Mammary epithelial cell (primary cell): Measurements from ENCODE around the gene ATXN1.

Experiments
- EZH2 ChIP-seq: IDR thresholded peaks from 2 replicates; pipeline ENCODE4 v1.6.1; 2012; ENCODE audit warnings: low read length, inconsistent platforms, borderline replicate concordance
- TF ChIP-seq, protein P1 (sequence below), 2 donors: IDR thresholded peaks in 1 of 2; conservative IDR thresholded peaks in 1 of 2; 2 replicates each; pipeline ENCODE4 v1.5.1; 2011 to 2012; ENCODE audit warnings: inconsistent platforms in 2 of 2, low read length in 2 of 2, mild to moderate bottlenecking in 2 of 2, control low read depth in 1 of 2, low read depth in 1 of 2; ENCODE audit not compliant: insufficient read depth in 1 of 2; ENCODE audit errors: extremely low read depth in 1 of 2

DNA sequence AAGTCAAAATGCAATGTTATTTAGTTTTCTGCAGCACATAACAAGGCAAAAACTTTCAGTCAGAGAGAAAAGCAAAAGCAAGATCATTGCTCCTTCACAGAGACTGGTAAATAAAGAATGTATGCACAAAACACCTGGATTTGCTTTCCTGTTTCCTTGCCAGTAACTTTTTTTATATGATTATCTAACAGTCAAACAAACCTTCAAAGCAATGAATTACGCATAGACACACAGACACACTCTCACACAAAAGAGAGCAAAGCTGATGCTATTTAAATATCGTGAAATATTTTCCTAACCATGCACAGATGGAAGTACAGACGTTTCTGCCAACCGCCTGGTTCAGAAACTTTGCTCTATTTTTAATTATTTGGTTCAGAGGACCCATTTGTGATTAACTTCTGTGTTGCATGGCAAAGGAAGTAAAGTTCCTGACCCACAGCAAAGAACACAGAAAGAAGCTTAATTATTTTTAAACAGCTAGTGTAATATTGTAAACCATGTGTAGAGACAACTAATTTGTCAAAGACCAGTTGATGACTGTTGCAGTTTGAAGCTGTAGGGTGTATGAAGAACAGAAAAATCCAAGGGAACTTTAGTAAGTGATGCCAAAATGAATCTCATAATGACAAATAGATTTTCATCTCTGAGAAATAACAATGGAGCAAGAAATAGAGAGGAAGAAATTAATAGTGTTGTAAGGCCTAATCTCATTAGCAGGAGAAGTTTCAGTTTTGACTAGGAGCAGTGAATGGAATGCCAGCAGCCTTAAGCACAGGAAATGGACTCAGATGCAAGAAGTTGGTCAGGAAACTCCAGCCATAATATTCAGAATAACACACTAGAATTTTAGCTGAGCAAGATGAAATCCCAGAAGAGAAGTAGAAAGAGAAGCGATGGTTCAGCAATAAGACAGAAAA, 24.1 kb downstream of the ATXN1 start:
- TF ChIP-seq, protein P1, sequence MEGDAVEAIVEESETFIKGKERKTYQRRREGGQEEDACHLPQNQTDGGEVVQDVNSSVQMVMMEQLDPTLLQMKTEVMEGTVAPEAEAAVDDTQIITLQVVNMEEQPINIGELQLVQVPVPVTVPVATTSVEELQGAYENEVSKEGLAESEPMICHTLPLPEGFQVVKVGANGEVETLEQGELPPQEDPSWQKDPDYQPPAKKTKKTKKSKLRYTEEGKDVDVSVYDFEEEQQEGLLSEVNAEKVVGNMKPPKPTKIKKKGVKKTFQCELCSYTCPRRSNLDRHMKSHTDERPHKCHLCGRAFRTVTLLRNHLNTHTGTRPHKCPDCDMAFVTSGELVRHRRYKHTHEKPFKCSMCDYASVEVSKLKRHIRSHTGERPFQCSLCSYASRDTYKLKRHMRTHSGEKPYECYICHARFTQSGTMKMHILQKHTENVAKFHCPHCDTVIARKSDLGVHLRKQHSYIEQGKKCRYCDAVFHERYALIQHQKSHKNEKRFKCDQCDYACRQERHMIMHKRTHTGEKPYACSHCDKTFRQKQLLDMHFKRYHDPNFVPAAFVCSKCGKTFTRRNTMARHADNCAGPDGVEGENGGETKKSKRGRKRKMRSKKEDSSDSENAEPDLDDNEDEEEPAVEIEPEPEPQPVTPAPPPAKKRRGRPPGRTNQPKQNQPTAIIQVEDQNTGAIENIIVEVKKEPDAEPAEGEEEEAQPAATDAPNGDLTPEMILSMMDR (conservative IDR thresholded peaks at IDR 0.05 in 1 of 2, IDR thresholded peaks at IDR 0.05 in 1 of 2; ENCODE audit: extremely low read depth in 1 of 2, insufficient read depth in 1 of 2, low read depth in 1 of 2, low read length in 2 of 2): no peak
- TF ChIP-seq EZH2: no peak
